PC-9 (cell line): ENCODE data around the gene ZNF606.

Experiments
- EZH2 ChIP-seq: fragments of 200-600 bp; sonication (generic); IDR thresholded peaks from 2 replicates; pipeline ENCODE4 v1.8.0; 2017; ENCODE audit warnings: antibody characterized with exemption, low read depth
- TF ChIP-seq, protein P1 (sequence below): fragments of 200-600 bp; sonication (generic); conservative IDR thresholded peaks from 2 replicates; pipeline ENCODE4 v1.6.1; 2017; ENCODE audit warnings: mixed run types, antibody characterized with exemption, mild to moderate bottlenecking, moderate library complexity

DNA sequence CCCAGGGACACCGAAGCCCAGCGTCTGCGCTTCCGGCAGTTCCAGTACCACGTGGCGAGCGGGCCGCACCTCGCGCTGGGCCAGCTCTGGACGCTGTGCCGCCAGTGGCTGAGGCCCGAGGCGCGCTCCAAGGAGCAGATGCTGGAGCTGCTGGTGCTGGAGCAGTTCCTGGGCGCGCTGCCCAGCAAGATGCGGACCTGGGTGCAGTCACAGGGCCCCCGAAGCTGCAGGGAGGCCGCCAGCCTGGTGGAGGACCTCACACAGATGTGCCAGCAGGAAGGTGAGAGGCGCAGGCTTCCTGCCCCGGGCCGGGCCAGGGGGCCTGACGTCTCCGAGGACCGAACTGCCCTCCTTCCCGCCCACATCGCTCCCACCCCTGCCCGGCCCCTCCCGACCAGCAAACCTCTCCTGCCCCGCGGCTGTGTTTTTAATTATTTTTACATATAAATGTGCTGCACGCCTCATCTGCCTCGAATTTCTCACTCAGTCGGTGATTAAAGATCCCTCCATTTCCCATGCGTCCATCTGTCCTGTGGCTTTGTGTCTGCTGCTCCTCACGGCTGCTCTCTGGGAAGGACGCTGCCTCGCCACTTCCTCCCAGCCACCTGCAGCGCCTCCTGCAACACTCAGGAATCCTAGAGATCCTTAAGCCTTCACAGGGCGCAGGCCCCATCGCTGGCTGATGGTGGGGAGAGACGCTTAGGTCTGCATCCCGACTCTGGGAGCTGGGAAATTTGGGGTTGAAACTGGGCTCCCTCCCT is 35.5 kb upstream of the ZNF606 start:
- TF ChIP-seq, protein P1, sequence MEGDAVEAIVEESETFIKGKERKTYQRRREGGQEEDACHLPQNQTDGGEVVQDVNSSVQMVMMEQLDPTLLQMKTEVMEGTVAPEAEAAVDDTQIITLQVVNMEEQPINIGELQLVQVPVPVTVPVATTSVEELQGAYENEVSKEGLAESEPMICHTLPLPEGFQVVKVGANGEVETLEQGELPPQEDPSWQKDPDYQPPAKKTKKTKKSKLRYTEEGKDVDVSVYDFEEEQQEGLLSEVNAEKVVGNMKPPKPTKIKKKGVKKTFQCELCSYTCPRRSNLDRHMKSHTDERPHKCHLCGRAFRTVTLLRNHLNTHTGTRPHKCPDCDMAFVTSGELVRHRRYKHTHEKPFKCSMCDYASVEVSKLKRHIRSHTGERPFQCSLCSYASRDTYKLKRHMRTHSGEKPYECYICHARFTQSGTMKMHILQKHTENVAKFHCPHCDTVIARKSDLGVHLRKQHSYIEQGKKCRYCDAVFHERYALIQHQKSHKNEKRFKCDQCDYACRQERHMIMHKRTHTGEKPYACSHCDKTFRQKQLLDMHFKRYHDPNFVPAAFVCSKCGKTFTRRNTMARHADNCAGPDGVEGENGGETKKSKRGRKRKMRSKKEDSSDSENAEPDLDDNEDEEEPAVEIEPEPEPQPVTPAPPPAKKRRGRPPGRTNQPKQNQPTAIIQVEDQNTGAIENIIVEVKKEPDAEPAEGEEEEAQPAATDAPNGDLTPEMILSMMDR = no peak
- TF ChIP-seq EZH2 = no peak
